Sciatic nerve (tissue), 2 donors: Measurements from ENCODE around the gene DDX20. TPM values are rescaled to one million over a fixed set of nuclear protein-coding genes. Genes with fewer than 3 reads are reported as not detected.

Source experiments
- ATAC-seq: fragments of 200-7000 bp; cut with Tn5 transposase; one replicate; pipeline ENCODE4 v1.9.1; 2020; ENCODE audit warnings: mild to moderate bottlenecking, moderate library complexity
- DNase-seq: peaks from one replicate; pipeline ENCODE4 v3.0.0-alpha.2; 2020; ENCODE audit warnings: low spot score
- intact Hi-C: fragments of 100-400 bp; cut with DNase I; formaldehyde crosslinking; loops from one replicate; pipeline ENCODE4 v1.14.2; 2022
- total RNA-seq: library from RNA; stranded (reverse); fragmentation: NEBNext Ultra II Directional; extraction: Animal tissue kit (Norgen Biotek cat#: 25700); gene quantifications from one replicate; pipeline ENCODE4 v1.2.1, GENCODE V29; 2021
- donor health status: DM: no; HTN: no; CAD: no.
- donor health status: DM: no; HTN: no; CAD: no.

DDX20 gene, protein sequence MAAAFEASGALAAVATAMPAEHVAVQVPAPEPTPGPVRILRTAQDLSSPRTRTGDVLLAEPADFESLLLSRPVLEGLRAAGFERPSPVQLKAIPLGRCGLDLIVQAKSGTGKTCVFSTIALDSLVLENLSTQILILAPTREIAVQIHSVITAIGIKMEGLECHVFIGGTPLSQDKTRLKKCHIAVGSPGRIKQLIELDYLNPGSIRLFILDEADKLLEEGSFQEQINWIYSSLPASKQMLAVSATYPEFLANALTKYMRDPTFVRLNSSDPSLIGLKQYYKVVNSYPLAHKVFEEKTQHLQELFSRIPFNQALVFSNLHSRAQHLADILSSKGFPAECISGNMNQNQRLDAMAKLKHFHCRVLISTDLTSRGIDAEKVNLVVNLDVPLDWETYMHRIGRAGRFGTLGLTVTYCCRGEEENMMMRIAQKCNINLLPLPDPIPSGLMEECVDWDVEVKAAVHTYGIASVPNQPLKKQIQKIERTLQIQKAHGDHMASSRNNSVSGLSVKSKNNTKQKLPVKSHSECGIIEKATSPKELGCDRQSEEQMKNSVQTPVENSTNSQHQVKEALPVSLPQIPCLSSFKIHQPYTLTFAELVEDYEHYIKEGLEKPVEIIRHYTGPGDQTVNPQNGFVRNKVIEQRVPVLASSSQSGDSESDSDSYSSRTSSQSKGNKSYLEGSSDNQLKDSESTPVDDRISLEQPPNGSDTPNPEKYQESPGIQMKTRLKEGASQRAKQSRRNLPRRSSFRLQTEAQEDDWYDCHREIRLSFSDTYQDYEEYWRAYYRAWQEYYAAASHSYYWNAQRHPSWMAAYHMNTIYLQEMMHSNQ
- total RNA-seq, result 9.7 TPM

DNA sequence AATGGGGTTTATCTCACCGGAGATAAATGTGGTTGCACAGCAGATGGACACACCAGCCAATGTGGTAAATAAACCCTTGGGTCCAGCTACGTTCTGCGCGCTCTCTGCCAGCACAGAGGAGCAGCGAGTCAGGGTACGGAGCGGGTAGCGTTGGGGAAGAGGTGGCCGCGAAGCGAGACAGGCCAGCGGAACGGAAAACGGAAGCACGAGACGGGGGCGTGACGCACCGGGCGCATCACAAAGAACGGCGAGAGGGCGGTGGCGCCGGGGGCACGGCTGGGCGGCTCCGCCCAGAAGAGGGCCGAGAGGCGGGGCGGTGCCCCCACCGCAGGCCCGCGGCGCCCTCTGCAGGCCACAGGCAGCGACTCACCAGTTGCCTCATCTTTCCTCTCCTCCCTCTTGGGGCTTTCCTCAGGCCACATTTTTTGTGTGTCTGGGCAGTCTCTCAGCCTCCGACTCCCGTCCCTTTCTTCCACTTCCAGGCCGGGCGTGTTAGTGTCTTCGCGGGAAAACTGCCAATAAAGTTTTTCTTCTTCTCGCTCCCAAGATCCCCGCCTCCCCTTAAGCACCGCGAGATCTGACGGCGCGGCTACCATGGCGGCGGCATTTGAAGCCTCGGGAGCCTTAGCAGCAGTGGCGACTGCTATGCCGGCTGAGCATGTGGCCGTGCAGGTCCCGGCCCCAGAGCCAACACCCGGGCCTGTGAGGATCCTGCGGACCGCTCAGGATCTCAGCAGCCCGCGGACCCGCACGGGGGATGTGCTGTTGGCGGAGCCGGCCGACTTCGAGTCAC is at the start of gene DDX20:
Gene DDX20 (plus strand): TSS at position 571 of the 793 bp plus-strand sequence. CDS start 24 bp downstream, at position 595.
- DNase-seq (peak; percentile 96), ATAC-seq (peak; percentile 99)
- intact Hi-C loops, result loop anchor here (5.0 kb wide), 1 partner anchor 38 kb away; no protein-coding TSS in a partner anchor

DNA sequence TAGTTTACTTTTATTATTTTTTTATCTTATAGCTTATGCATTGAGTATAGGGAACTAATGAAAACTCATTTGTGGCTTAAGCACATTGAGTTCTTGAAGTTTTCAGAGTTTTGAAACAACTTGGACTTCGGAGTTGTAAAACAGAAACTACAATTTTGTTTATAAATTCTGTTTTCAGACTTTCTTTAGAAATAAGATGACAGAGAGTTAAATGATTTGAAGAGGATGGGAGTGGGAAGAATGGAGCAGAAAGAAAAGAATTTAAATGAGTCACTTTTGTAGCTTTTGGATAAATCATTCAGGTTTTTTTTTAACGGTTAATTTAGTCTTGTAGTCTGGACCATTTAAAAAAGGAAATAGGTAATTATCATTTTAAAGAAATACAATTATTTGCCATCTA is 48.8 kb upstream of the DDX20 start:
- ATAC-seq (no peak), DNase-seq (no peak)
- intact Hi-C loops, result no loop called here

DNA sequence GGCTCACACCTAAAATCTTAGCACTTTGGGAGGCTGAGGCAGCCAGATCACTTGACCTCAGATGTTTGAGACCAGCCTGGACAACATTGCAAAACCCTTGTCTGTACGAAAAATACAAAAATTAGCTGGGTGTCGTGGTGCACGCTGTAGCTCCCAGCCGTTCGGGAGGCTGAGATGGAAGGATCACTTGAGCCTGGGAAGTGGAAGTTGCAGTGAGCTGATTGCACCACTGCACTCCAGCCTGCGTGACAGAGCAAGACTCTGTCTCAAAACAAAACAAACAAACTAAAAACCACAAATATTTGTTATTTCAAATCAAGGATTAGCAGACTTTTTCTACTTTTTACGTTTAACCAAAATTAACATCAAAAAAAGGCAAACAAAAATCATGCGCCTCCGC is 47.8 kb upstream of the DDX20 start:
- intact Hi-C loops, result no loop called here
- no peak for DNase-seq
- ATAC-seq, result no peak

DNA sequence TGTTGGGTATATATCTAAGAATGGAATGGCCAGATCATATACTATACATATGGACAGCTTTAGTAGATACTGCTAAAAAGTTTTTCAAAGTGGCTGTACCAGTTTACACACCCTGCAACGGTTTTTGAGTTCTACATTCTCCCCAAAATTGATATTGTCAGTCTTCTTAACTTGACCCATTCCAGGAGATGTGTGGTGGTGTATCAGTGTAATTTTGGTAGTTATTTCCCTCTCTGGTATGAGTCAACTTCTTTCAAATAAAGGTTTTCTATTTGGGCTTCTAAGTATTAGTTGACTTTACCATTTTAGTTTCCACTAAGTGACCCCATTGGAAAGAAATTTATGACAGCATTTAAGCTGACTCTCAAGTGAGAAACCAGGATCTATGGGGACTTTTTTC is 45.7 kb upstream of the DDX20 start:
- no peak for ATAC-seq
- intact Hi-C loops, result no loop called here

DNA sequence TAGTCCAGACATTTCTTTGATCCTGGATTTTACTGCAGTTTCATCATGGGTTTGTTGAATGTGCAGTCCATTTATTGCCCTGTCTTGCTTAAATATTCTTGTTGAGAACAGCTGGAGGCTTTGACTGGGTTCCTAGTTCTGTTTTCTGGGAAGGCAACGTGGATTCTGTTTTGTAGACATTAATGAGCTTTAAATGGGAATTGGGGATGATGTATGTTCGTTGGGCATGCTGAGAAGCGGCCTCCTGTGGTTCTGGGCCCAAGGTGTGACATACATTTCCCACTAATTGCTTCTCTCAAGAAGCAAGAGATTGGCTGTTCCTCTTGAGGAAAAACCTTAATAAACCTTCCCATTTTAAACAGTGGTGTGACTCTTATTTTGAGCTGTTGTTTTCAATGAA is 39.4 kb upstream of the DDX20 start:
- no peak for ATAC-seq
- intact Hi-C loops, result loop anchor here (5.0 kb wide), 1 partner anchor 41 kb away; the partner anchor contains the start of gene DDX20

More for the DNA sequence above, 45.7 kb upstream of the DDX20 start:
- no peak for DNase-seq

DNA sequence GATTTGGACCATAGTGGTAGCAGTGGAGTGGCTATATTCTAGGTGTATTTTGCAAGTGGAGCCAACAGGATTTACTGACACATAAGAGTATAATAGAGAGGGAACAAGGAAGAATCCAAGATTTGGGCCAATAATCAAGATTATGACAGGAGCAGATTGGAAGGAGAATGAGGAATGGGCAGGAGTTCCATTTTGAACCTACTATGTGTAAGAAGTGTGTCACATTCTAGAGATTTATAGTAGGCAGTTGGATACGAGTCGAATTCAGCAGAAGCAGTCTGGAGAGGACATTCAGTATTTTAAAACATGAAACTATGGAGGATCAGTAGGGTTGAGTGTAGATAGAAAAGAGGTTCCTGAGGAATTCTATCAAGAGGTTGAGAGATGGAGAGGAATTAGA is 38.3 kb upstream of the DDX20 start:
- DNase-seq (no peak), ATAC-seq (no peak)
- intact Hi-C loops, result loop anchor here (5.0 kb wide), 1 partner anchor 40 kb away; the partner anchor contains the start of gene DDX20

More for the DNA sequence above, 39.4 kb upstream of the DDX20 start:
- DNase-seq, result no peak

DNA sequence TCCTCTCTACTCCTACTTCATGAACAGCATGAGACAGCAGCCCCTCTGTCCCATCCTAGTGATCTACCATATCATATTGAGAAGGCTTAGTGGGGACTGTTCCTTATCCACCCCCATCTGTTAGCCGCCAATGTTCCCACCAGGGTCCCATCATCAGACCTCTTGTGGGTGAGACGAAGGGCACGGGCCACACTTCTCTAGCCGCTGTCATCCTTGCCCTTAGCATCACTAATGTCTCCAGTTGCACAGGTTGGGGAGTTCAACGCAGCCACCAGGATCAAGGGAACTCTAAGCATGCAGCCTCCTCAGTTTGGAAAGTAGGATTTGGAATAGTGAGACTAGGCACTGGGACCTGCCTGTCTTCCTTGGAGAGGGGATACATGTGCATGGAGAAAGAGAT is 36.6 kb upstream of the DDX20 start:
- ATAC-seq (no peak), DNase-seq (no peak)
- intact Hi-C loops, result loop anchor here (5.0 kb wide), 1 partner anchor 38 kb away; the partner anchor contains the start of gene DDX20

DNA sequence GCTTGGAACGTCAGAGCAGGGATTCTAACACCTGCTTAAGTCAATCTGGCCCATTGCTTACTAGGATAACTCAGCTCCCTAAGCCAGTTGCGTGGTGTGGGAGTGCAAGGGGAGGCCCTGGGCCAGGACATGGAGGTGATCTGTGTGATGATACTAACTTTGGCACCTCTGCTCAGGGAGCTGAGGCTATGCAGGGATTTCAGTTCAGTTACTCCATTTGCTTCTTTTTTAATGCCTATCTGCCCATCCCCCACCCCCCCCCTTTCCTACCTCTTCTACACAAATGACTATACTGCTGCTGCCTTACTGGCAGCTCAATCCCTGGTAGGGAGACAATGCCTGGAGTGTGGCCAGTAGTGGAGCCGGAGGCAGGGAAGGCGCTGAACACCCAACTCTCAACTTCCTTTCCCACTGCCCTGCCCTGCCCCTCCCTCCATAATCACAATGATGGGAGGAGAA is 36.0 kb upstream of the DDX20 start:
- DNase-seq (no peak), ATAC-seq (no peak)
- intact Hi-C loops, result loop anchor here (5.0 kb wide), 1 partner anchor 38 kb away; the partner anchor contains the start of gene DDX20

DNA sequence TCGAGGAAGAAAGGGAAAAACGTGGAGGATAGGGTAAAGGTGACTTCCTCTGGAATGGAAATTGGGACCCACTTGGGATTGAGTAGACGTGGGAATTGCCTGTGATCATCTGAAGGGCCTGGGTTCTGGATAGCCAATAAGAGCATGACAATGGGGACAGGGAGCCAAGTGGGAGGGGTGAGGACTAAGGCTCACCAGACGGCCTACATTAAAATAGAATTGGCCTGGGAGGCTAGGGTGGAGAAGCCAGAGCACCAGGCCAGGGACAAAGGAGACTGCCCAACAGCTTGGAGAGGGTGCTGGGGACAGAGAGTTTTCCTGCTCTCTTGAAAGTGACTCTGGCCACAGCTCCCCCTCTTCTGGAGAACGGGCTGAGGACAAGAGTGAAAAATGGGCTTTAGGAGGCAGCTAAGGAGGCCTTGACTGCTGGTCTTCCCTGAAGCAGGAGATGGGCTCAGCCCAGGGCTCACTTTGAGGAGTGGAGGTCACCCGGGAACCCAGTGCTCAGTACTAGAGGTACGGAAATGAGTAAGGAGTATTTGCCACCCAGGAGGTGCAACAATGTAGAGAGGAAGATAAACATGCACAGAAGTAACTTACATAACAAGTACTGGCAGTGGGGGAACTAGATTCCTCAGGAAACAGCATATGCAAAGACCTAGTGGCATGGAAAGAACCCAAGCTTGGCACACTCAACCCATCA is 35.3 kb upstream of the DDX20 start:
- intact Hi-C loops, result no loop called here
- DNase-seq, result no peak
- ATAC-seq, result no peak

DNA sequence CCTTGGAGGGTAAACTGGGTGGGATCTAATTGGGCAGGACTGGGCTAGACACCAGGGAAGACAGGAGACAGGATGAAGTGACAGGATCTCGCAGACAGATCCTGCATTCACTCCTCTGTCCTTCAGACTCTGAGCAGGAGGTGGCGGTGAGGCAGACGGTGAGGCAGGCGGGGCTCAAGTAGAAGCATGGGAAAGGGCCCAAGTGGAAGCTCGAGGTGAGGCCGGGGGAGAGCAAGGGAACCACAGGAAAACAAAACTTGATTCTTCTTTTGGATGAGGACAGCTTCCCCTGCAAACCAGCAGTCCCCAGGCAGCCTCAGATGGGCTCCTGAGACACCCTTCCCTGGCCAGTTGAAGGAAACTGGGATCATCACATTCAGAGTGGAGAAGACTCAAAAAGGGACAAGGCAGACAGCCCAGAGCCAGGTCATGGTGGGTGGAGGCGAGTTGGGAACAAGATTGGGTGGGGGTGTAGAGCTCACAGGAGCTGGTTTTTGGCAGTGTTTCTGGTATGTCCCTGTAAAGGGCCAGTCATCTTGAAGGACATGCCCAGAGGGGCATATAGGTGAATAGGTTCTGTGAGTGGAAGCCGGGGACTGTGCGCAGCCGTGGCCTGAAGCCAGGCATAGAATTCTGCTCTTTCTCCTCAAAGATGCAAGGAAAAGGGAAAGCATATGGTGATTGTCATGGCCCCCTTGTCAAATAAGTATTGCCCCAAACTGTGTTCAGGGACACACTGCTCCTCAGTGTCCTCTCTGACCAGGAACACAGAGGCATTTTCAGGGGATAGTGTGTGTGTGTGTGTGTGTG is 34.5 kb upstream of the DDX20 start:
- DNase-seq, result no peak
- no peak for ATAC-seq
- intact Hi-C loops, result no loop called here

DNA sequence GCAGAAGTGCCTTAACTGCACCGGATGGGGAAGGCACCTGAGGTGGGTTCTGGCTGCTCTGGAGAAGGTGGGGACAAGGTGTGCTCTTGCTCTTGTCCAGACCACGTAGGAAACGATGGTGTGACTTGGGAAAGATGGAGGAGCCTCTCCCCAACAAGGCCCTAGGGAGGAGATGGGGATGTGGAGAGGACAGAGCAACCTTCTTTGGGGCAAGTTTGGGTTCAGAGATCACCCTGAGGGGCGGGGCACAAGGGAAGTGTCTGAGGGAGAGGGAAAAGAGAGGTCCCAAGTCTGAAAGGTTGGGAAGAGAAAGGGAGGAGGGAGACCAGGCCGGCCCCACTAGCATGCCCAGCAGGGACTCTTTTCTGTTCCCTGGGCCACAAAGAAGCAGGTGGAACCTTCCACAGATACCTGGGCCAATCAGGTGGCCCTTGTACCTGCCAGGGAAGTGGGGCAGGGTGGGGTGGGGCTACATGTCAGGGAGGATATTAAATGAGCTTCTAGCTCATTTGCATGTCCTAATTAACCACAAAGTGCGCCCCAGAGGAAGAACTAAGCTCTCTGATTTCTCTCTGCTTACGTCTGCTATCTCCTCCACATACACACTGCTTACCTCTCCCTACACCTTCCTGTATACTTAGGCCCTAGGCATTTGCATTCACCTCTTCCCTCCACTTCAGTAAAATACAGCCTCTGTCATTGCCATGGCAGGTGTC is 32.5 kb upstream of the DDX20 start:
- no peak for DNase-seq
- intact Hi-C loops, result no loop called here

DNA sequence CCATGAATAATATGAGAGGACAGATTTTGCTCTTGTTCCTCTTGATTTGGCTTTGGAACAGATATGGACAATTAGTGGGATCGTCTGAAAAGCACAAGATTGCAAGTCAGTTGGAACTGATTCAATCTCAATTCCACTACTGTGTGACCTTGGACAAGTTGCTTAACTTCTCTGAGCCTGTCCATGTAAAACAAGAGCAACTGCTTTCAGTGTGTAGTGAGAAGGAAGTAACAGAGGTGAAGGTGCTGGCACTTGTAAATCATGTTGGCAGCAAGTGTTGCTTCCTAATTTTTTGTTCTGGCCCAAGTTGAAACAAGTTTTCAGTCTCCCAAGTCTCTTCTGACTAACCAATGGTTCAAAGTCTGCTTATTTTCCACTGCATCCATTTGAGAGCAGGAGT is 31.8 kb upstream of the DDX20 start:
- ATAC-seq, result no peak
- intact Hi-C loops, result no loop called here

More for the DNA sequence above, 32.5 kb upstream of the DDX20 start:
- no peak for ATAC-seq

DNA sequence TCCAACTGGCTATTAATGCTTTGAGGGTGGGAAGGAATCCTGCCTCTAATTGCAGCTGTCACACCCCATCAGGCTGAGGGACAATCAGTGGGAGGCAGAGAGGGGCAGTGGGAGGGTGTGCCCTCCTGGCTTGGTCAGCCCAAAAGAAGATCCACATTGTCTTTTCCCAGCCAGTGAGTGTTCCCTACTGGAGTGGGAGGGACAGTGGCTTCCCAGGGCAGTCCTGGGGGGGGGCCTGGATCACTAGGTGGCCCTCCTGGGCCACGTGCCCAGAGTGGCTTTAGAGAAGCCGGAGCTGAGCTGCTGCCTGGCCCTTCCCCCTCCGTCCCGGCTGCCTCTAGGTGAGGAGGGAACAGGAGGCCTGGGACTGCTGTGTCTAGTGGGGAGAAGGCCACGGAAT is 30.5 kb upstream of the DDX20 start:
- DNase-seq, result no peak
- intact Hi-C loops, result loop anchor here (5.0 kb wide), 1 partner anchor 1718 kb away; no protein-coding TSS in a partner anchor

More for the DNA sequence above, 31.8 kb upstream of the DDX20 start:
- DNase-seq, result no peak

DNA sequence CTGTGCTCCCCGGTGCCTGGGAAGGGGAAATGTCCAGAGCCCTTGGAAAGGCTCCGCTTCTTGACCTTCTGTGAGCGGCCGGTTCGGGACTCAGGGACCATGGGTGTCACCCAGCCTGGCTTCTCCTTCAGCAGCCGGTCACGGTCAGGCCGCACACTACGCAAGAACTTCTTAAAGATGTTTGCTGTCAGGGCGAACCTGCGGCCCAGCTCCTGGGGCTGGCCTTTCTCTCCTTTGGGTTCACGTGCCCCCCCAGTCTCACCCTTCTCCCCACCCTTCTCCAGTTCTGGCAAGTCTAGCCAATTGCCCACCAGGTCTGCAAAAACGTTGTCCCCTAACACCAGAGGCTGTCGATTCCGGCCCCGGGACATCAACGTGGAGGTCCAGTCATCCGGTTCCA is 28.6 kb upstream of the DDX20 start:
- ATAC-seq (no peak), DNase-seq (no peak)

More for the DNA sequence above, 30.5 kb upstream of the DDX20 start:
- ATAC-seq, result peak; percentile 46

DNA sequence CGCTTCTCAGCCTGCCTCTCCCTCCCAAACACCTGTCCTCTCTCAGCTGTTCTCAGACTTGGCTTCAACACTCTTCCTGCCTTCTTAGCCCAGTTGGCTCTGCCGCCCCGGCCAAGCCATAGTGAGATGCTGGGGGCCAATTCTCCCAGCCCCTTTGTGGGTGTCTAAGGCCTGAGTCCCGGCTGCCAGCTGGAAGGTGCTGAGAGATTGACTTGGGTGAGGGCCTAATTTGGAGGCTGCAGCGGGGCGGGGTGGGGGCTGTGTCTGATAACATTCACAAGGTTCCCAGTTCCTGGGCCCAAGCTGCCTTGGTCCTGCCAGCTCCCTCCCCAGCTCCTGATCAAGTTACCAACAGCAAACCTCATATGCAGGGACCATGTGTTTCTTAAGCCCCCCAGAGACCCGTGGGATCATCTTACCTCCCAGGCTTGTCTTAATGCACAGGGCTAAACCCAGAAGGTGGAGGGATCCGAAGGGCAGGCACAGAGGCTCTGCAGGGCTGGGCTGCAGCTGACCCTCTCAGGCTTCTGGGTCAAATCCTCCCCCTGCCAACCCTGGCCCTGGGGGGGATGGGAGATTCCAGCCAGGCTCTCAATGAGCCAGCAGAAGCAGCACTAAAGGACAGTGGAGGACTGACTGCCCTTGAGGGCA is 26.3 kb upstream of the DDX20 start:
- intact Hi-C loops, result loop anchor here (5.0 kb wide), 1 partner anchor 1722 kb away; no protein-coding TSS in a partner anchor
- no peak for ATAC-seq
- DNase-seq, result no peak

More for the DNA sequence above, 28.6 kb upstream of the DDX20 start:
- intact Hi-C loops, result loop anchor here (5.0 kb wide), 1 partner anchor 1720 kb away; no protein-coding TSS in a partner anchor
